NB4 (cell line): ENCODE data around the gene SMIM21.

ENCODE experiments used
- DNase-seq: peaks from one replicate; pipeline ENCODE4 v3.0.0; 2010; ENCODE audit warnings: low read depth
- H3K4me3 ChIP-seq: one replicate; pipeline ENCODE4 v1.5.1; 2011; ENCODE audit warnings: mild to moderate bottlenecking, low read depth, low read length, moderate library complexity
- MYC ChIP-seq: IDR thresholded peaks from 2 replicates; pipeline ENCODE4 v1.6.1; 2011; ENCODE audit warnings: low read depth, low read length
- POLR2A ChIP-seq: IDR thresholded peaks from 2 replicates; pipeline ENCODE4 v1.6.1; 2011; ENCODE audit warnings: mild to moderate bottlenecking; ENCODE audit not compliant: insufficient read length; ENCODE audit errors: extremely low read depth
- TF ChIP-seq, protein P1 (sequence below): IDR thresholded peaks from one replicate; pipeline ENCODE4 v1.5.1; 2012; ENCODE audit warnings: low read depth, low read length
- TF ChIP-seq, protein P2 (sequence below): IDR thresholded peaks from 2 replicates; pipeline ENCODE4 v1.6.1; 2011; ENCODE audit warnings: low read depth, low read length

Gene SMIM21

DNA sequence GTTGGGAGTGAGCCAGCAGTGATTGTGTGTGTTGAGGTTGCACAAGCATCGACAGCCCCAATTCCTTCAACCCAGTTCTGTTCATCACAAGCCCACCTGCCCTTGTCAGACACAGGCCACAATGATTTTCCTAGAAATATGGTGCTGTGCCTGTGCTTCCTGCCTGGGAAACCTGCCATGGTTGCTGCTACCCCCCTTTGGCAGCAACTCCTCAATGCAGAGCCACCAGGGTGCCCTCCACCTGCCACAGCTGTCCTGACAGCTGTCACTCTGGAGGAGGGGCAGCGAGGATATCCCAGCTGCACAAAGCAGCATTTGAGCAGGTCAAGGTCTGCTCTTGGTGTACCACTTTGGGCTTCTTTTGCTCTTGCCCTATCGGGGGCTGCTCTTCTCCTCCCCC, 27.1 kb downstream of the SMIM21 start:
- DNase-seq = no peak
- H3K4me3 ChIP-seq = no peak overlapping the region
- no peak for TF ChIP-seq POLR2A
- TF ChIP-seq, protein P1, sequence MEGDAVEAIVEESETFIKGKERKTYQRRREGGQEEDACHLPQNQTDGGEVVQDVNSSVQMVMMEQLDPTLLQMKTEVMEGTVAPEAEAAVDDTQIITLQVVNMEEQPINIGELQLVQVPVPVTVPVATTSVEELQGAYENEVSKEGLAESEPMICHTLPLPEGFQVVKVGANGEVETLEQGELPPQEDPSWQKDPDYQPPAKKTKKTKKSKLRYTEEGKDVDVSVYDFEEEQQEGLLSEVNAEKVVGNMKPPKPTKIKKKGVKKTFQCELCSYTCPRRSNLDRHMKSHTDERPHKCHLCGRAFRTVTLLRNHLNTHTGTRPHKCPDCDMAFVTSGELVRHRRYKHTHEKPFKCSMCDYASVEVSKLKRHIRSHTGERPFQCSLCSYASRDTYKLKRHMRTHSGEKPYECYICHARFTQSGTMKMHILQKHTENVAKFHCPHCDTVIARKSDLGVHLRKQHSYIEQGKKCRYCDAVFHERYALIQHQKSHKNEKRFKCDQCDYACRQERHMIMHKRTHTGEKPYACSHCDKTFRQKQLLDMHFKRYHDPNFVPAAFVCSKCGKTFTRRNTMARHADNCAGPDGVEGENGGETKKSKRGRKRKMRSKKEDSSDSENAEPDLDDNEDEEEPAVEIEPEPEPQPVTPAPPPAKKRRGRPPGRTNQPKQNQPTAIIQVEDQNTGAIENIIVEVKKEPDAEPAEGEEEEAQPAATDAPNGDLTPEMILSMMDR = no peak
- TF ChIP-seq MYC = no peak
- TF ChIP-seq, protein P2, sequence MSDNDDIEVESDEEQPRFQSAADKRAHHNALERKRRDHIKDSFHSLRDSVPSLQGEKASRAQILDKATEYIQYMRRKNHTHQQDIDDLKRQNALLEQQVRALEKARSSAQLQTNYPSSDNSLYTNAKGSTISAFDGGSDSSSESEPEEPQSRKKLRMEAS = no peak

DNA sequence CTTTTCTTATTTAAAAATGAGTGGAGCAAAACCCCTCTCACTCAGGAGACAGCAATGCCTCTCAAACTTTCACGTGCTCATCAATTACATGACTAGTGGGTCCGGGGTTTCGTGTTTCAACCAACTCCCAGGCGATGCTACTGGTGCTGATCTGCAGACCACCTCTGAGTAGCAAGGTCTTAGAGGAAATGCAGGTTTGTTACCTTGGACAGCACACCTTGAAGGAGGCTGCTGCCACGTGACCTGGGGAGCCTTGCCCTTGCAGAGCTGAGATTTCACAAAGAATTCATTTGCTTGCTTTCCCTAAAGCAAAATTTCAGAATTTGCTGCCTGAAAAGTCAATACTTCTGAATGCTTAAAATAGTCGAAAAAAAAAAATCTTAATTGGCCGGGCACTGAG, 32.4 kb downstream of the SMIM21 start:
- H3K4me3 ChIP-seq = no peak overlapping the region
- no peak for DNase-seq
- TF ChIP-seq MYC = no peak

DNA sequence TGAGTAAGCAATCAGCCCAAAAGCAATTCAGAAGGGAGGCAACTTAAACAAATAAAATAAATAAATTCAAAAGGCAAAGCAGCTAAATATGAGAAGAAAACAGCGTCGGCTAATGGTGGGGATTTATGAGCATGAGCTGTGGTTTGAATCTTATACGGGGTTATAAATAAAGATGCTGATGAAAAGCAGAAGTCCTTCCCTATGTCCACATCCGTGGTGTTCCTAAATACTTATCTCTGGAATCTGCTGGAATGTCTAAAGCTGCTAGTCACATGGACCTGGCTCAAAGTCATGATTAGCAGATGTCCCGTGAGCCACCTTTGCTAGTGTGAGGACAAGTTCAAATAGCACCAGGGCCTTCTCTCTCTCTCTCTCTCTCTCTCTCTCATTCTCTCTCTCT, 33.8 kb downstream of the SMIM21 start:
- DNase-seq = no peak
- no peak overlapping the region for H3K4me3 ChIP-seq
- TF ChIP-seq MYC = no peak
- TF ChIP-seq, protein P1 = no peak
- TF ChIP-seq POLR2A = no peak
- TF ChIP-seq, protein P2 = no peak

DNA sequence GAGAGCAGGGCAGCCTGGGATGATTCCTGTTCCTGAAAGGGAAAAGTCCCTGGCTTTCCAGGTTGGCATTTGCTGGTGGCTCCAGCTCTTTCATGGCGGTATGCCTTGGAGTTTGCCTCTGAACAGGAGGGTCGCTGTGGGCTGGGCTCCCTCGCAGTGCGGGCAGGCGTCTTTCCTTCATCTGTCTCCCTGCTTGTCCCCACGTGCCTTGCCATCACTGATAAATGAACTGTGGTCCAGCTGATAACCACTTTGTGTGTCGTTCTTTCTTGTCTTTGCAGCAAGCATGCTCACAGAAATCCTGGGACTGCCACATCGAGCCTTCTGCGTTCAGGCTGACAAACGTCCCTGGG, 35.3 kb downstream of the SMIM21 start:
- DNase-seq = no peak
- no peak for TF ChIP-seq MYC
- TF ChIP-seq, protein P1 = no peak
- no peak for TF ChIP-seq POLR2A
- TF ChIP-seq, protein P2 = no peak
- H3K4me3 ChIP-seq = no peak overlapping the region

DNA sequence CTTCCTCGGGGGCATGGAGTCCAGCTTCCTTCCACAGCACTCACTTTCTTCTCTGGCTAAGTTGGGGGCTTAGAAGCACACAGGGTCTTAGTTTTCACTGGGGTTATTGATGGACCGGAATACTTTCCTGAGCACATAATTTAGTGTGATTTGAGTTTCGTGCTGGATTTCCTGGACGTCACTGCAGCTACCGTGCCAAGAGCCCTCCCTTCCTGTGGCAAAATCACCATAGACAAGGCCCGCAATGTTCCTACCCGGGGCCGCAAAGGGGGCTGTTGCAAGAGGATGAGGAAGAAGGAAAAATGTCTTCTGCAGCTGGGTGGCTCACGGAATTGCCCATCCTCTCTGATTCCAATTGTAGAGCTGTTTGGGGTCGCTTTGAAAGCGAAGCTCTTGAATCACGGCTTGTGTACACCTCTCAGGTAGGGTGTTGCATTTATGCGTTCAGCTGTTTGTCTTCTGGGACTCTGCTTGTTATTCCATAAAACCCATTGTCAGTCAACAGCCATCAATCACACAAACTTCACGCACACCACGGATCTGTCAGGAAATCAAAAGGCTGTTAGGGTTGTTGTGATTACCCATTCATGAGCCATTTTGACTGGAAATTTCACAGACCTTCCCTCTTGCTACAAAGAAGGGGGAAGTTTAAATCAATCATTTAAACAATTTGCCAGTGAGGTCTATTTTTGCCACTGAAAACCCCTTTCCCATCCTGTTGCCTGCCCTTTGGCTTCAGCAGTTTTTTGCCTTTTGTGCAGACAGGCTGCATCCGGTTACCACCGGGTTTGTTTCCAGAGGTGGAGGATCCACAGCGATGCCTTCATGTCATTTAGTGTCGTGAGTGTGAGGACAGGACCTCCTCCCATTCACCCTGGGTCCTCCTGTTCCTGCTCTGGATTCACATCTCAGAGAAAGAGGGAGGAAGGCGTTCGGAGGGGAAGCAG, 36.0 kb downstream of the SMIM21 start:
- TF ChIP-seq, protein P2 = no peak
- TF ChIP-seq, protein P1 = no peak
- TF ChIP-seq POLR2A (no peak), MYC (no peak)
- DNase-seq = no peak
- no peak overlapping the region for H3K4me3 ChIP-seq

DNA sequence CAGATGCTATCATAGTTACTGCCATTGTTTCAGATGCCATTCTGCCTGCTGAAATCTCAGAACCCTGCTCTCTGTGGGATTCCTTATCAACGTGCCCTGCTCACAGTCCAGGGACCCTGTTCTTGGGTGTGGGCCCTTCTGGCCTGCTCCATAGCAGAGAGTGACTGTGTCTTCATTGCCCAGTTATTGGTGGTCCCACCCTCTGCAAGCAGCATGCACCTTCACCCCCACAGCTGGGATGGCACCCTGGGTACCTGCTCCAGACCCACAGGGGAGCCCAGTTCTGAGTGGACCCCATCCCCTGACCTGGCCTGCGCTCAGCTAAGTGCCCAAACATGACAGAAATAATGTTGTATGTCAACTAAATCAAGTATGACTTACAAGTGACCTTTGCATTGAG, 36.6 kb downstream of the SMIM21 start:
- DNase-seq = no peak
- no peak overlapping the region for H3K4me3 ChIP-seq
- TF ChIP-seq, protein P2 = no peak
- no peak for TF ChIP-seq MYC
- no peak for TF ChIP-seq POLR2A
- TF ChIP-seq, protein P1 = no peak
